Breast epithelium (tissue), 4 donors: ENCODE results near the gene PBX4. TPM values are rescaled to one million over a fixed set of nuclear protein-coding genes. Genes with fewer than 3 reads are reported as not detected.

Experiments
- DNase-seq, 2 donors: peaks; one replicate each; pipeline ENCODE4 v3.0.0-alpha.2; 2019; ENCODE audit warnings: low spot score in 2 of 2
- H3K27ac ChIP-seq, 2 donors: fragments of 200-600 bp; sonication (generic) in 1 of 2; one replicate each; pipeline ENCODE4 v1.5.1; 2016 to 2019; ENCODE audit warnings: mild to moderate bottlenecking in 1 of 2
- H3K27me3 ChIP-seq, 2 donors: fragments of 200-600 bp; sonication (generic) in 1 of 2; one replicate each; pipeline versions ENCODE4 v1.5.1 to v1.6.0; 2017 to 2019; ENCODE audit warnings: control low read depth in 1 of 2, mild to moderate bottlenecking in 1 of 2
- H3K36me3 ChIP-seq: fragments of 200-600 bp; one replicate; pipeline ENCODE4 v1.5.1; 2019
- H3K4me1 ChIP-seq, 2 donors: fragments of 200-600 bp; sonication (generic); one replicate each; pipeline ENCODE4 v1.5.1; 2016 to 2019; ENCODE audit warnings: control low read depth in 1 of 2
- H3K4me3 ChIP-seq, 3 donors: fragments of 200-600 bp; sonication (generic); 1 replicate in 2 of 3; 2 replicates in 1 of 3; pipeline ENCODE4 v1.5.1; 2016 to 2019; ENCODE audit warnings: mild to moderate bottlenecking in 3 of 3, moderate library complexity in 2 of 3
- H3K9me3 ChIP-seq, 2 donors: fragments of 200-600 bp; sonication (generic) in 1 of 2; one replicate each; pipeline ENCODE4 v1.5.1; 2016 to 2019; ENCODE audit warnings: control low read depth in 1 of 2
- POLR2A ChIP-seq: fragments of 450-650 bp; IDR thresholded peaks from one replicate; pipeline ENCODE4 v1.6.1; 2016; ENCODE audit warnings: antibody characterized with exemption, mild to moderate bottlenecking, moderate library complexity
- POLR2AphosphoS5 ChIP-seq, 3 donors: sonication (generic); formaldehyde crosslinking; IDR thresholded peaks; one replicate each; pipeline ENCODE4 v1.6.1; 2017; ENCODE audit warnings: antibody characterized with exemption in 3 of 3
- intact Hi-C: fragments of 100-400 bp; cut with DNase I; formaldehyde crosslinking; loops from one replicate; pipeline ENCODE4 v1.15.1; 2023; ENCODE audit warnings: low total_unique reads
- total RNA-seq, 3 donors: library from RNA; depleted of rRNA; stranded (reverse); fragments of >200 nt; gene quantifications; one replicate each; pipeline ENCODE4 v1.1.0, GENCODE V29; 2016
- TF ChIP-seq, protein P1 (sequence below), 3 donors: fragments of 450-650 bp; IDR thresholded peaks; one replicate each; pipeline ENCODE4 v1.5.1; 2016 to 2017; ENCODE audit warnings: antibody characterized with exemption in 3 of 3, mild to moderate bottlenecking in 3 of 3, moderate library complexity in 3 of 3

PBX4 gene
- total RNA-seq, 3 donors from 2014 or later, result 3.4 to 5.9 (median 5.6) TPM

DNA sequence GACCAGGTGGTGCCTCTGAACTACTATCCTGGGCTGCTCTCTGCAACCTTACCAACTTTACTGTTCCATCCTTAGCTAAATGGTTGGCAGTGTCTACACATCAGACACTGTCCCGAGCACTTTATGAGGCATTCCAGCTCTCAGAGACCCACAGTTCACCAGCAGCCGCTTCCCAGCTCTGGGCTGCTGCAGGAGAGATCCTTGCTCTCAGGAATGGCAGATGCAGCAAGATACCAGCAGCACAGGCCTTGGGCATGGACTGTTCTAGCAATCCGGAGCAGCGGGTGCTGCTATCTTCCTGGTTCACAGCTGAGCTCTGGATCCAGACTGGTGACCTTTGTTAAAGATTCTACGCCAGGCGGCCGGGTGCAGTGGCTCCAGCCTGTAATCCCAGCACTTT is 12.9 kb upstream of the PBX4 start:
- H3K9me3 ChIP-seq, result no peaks in the 10 kb centered on the region
- H3K36me3 ChIP-seq, result no peaks in the 10 kb centered on the region
- no peak overlapping the region for H3K4me3 ChIP-seq
- no peak for DNase-seq
- no peaks in the 10 kb centered on the region for H3K4me1 ChIP-seq
- intact Hi-C loops, result no loop called here
- TF ChIP-seq POLR2AphosphoS5 (IDR thresholded peaks at IDR 0.05), result no peak
- TF ChIP-seq, protein P1, sequence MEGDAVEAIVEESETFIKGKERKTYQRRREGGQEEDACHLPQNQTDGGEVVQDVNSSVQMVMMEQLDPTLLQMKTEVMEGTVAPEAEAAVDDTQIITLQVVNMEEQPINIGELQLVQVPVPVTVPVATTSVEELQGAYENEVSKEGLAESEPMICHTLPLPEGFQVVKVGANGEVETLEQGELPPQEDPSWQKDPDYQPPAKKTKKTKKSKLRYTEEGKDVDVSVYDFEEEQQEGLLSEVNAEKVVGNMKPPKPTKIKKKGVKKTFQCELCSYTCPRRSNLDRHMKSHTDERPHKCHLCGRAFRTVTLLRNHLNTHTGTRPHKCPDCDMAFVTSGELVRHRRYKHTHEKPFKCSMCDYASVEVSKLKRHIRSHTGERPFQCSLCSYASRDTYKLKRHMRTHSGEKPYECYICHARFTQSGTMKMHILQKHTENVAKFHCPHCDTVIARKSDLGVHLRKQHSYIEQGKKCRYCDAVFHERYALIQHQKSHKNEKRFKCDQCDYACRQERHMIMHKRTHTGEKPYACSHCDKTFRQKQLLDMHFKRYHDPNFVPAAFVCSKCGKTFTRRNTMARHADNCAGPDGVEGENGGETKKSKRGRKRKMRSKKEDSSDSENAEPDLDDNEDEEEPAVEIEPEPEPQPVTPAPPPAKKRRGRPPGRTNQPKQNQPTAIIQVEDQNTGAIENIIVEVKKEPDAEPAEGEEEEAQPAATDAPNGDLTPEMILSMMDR (IDR thresholded peaks at IDR 0.05), result no peak
- H3K27me3 ChIP-seq, result no peaks in the 10 kb centered on the region
- H3K27ac ChIP-seq, result no peak overlapping the region

DNA sequence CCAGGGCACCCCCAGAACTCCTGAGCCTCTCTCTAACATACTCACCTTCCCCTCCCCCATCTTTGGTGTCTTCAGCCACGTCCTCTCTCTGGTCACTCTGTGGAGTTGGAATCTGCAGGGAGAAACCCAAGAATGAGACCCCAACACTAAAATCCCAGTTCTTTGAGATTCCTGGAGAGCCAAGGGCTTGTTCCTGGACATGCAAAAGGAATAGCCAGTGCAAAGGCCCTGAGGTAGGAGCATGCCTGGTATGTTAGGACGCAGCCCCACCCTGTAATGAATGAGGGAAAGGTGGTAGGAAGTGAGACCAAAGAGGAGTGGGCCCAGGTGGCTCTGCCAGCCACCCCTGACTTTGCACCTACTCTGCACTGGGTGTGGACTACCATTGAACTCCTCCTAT is 11.9 kb upstream of the PBX4 start:
- H3K4me1 ChIP-seq, result no peaks in the 10 kb centered on the region
- no peak overlapping the region for H3K27ac ChIP-seq
- no peaks in the 10 kb centered on the region for H3K36me3 ChIP-seq
- H3K4me3 ChIP-seq, result no peak overlapping the region
- no peaks in the 10 kb centered on the region for H3K9me3 ChIP-seq
- intact Hi-C loops, result no loop called here
- DNase-seq, result no peak
- TF ChIP-seq POLR2A (no peak), POLR2AphosphoS5 (IDR thresholded peaks at IDR 0.05) (no peak)
- TF ChIP-seq, protein P1 (IDR thresholded peaks at IDR 0.05), result no peak
- no peaks in the 10 kb centered on the region for H3K27me3 ChIP-seq

DNA sequence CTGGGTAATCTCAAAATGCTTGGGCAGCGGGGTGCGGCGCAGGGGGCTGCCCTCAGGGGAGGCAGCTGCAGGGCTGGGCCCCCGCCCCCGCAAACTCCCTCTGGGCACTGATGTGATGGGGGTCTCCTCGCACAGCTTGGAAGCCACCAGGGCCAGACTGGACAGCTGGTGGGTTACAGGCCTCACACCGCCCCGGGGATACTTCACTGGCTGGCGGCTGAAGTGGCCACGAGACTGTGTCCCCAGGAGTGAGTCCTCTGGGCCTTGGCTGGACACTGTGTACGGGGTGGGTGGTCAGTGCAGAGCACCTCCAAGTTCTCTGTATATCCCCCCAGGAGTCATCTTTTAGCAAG is 11.6 kb upstream of the PBX4 start:
- intact Hi-C loops, result no loop called here
- no peak for DNase-seq
- Histone ChIP-seq H3K4me3 (no peak overlapping the region), H3K36me3 (no peaks in the 10 kb centered on the region), H3K4me1 (no peaks in the 10 kb centered on the region), H3K27ac (no peak overlapping the region), H3K9me3 (no peaks in the 10 kb centered on the region), H3K27me3 (no peaks in the 10 kb centered on the region)
- TF ChIP-seq POLR2A (no peak), POLR2AphosphoS5 (IDR thresholded peaks at IDR 0.05) (no peak)
- TF ChIP-seq, protein P1 (IDR thresholded peaks at IDR 0.05), result no peak

DNA sequence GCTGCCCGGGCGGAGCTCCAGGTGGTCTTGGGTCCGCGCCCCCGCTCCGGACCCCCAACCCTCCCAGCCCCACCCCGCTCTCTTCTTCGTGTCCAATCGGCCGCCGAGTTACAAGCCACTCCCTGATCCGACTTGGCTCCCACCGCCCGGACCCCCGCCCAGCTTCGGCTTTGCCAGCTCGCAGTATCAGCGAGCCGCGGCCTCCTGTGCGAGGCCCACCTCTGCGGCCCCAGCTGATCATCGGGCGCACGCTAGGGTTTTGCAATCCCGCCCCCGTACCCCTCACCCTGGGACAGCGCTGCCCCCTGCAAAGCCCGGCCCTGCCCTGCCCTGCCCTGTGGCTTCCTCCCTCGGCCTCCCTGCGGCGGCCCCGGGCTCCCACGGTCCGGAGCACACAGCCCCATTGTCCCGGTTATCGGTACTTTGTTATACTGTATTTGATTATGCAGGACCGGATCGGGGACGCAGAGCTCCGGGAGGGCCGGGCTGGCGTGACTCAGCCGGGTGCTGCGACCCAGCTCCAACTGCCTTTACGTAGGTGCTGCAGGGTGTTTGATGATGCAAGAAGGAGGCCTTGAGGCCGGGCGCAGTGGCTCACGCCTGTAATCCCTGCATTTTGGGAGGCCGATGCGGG is 10.1 kb upstream of the PBX4 start:
- Histone ChIP-seq H3K9me3 (no peaks in the 10 kb centered on the region), H3K27me3 (no peaks in the 10 kb centered on the region), H3K27ac (peak overlapping the region; percentile 88), H3K36me3 (no peaks in the 10 kb centered on the region), H3K4me3 (peak overlapping the region; percentile 38 to 82 (median 65)), H3K4me1 (no peaks in the 10 kb centered on the region)
- DNase-seq, result peak; percentile 52 to 69
- intact Hi-C loops, result loop anchor here (10.0 kb wide), 1 partner anchor 1314 kb away; no protein-coding TSS in a partner anchor
- TF ChIP-seq POLR2A (no peak), POLR2AphosphoS5 (IDR thresholded peaks at IDR 0.05) (no peak)
- TF ChIP-seq, protein P1 (IDR thresholded peaks at IDR 0.05), result no peak

DNA sequence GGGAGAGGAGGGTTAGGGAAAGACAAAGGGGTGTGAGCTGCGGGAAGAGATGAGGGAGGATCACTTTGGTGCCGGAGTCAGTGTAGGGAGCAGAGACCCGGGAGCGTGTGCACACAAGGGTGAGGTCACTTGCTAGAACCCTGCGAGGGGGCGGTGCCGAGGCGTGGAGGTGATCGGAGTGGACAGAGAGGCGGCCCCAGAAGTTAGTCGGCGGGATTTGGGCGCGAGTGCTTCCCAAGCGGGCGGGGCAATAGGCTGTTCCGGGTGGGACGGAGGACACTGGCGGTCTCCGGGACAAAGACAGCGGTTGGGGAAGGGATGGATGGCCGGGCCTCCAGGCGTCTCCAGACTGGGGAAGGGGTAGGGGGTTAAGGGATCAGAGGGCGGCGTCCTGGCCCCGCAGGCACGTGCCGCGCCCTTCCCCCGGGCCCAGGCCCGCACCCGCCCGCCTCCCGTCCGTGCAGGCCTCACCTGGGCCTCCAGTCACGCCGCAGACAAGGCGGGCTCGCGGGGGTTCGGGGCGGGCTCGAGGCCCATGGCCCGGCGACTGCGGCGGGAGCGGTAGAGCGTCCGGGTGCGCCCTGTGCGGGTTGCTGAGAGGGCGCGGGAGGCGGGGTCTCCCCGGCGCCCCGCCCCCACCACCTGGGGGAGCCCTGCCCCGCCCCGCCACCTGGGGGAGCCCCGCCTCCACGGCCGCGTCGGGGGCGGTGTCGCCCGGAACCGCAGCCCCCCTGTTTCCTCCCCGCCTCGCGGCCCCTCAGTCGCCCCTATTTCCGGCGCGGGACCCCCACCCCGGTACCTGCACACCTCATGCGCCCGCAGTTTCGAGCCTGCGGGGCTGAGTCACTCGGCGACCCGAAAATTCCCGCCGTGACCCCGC is 9.4 kb upstream of the PBX4 start, which contains the start of gene LPAR2:
Gene LPAR2 (minus strand): TSS at position 600 of the 880 bp plus-strand sequence. CDS start 945 bp downstream, outside the sequence.
- DNase-seq, result peak; percentile 50 to 66
- Histone ChIP-seq H3K4me3 (peak within 1 kb of the TSS; percentile 38 to 82 (median 65)), H3K27ac (peak within 1 kb of the TSS; percentile 88), H3K27me3 (no peaks in the 10 kb centered on the region), H3K36me3 (no peaks in the 10 kb centered on the region), H3K9me3 (no peaks in the 10 kb centered on the region), H3K4me1 (no peaks in the 10 kb centered on the region)
- intact Hi-C loops, result loop anchor here (10.0 kb wide), 1 partner anchor 1313 kb away; no protein-coding TSS in a partner anchor
- TF ChIP-seq, protein P1 (IDR thresholded peaks at IDR 0.05), result no peak
- TF ChIP-seq POLR2AphosphoS5 (IDR thresholded peaks at IDR 0.05) (no peak), POLR2A (no peak)
